ENCODE results near the gene ISG15.
"Not testable (repeated sequence)": the region's sequence is repeated elsewhere in the genome, so short reads cannot be mapped to it uniquely, and the experiment has no call there.

The ISG15 gene

DNA sequence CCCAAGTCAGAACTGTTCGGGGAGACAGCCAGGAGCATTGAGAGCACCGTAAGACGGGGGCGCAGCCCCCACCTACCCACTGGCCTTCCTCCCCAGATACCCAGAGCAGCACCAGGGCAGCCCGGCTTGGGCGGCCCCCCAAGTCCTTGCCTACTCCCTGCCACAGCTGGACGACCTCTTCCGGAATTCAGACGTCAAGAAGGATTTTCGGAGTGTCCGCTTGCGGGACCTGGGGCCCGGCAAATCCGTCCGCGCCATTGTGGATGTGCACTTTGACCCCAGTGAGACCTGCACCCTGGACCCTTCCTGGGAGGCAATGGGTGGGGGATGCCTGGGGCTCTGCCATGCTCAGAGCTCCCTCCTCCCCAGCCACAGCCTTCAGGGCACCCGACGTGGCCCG, 34.1 kb downstream of the ISG15 start:
- no peak for DNase-seq

DNA sequence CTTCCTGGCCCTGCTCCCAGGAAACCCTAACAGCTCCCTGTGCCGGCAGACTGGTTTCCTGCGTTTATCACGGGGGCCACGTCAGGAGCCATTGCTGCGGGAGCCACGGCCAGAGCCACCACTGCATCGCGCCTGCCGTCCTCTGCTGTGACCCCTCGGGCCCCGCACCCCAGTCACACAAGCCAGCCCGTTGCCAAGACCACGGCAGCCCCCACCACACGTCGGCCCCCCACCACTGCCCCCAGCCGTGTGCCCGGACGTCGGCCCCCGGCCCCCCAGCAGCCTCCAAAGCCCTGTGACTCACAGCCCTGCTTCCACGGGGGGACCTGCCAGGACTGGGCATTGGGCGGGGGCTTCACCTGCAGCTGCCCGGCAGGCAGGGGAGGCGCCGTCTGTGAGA, 34.7 kb downstream of the ISG15 start:
- DNase-seq = no peak

DNA sequence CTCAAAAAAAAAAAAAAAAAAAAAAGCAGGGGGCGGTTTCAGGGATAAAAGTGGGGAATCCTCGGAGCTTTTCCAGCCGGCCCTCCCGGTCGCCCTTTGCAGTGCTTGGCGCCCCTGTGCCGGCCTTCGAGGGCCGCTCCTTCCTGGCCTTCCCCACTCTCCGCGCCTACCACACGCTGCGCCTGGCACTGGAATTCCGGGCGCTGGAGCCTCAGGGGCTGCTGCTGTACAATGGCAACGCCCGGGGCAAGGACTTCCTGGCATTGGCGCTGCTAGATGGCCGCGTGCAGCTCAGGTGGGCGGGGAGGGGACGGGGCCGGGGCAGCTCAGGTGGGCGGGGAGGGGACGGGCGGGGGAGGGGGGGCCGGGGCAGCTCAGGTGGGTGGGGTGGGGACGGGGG, 35.5 kb downstream of the ISG15 start:
- DNase-seq = no peak

- DNase-seq = no peak
Measured at GRCh38 chr1:1049318-1050165, 36.2 kb downstream of the ISG15 start.

DNA sequence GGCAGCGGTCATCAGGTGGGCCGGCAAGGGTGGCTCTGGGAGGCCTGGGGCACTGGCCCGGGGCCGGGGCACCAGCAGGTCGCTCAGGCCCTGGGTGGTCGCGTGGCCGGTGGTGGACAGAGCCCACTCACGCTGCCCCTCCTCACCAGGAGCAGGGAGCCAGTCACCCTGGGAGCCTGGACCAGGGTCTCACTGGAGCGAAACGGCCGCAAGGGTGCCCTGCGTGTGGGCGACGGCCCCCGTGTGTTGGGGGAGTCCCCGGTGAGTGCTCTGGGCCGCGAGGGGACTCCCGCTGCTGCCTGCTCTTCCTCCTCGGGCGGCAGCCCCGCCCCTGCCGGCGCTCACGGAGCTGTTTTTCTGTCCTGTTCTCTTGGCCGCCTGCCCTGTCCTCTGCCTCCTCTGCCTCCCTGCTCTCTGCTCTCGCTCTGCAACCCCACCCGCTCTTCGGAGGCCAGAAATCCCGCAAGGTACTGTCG, 37.3 kb downstream of the ISG15 start:
- DNase-seq = no peak

DNA sequence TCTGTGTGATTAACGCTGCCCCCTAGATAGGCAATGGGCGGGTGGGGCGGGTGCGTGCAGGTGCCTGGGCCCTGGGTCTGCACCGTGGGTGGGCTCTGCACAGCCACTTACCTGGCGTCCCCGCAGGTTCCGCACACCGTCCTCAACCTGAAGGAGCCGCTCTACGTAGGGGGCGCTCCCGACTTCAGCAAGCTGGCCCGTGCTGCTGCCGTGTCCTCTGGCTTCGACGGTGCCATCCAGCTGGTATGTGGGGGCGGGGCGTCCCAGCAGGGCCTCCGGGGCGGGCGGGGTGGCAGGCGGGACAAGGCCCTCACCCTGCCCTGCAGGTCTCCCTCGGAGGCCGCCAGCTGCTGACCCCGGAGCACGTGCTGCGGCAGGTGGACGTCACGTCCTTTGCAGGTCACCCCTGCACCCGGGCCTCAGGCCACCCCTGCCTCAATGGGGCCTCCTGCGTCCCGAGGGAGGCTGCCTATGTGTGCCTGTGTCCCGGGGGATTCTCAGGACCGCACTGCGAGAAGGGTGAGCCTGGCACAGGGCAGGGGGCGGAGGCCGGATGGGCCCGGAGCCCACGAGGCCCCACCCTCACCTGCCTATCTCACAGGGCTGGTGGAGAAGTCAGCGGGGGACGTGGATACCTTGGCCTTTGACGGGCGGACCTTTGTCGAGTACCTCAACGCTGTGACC, 38.0 kb downstream of the ISG15 start:
- no peak for DNase-seq

- no peak for DNase-seq
Measured at GRCh38 chr1:1052003-1052840, 38.9 kb downstream of the ISG15 start.

- DNase-seq = no peak
Measured at GRCh38 chr1:1053022-1053421, 39.7 kb downstream of the ISG15 start.

GRCh38 chr1:1053682-1054081, 40.4 kb downstream of the ISG15 start:
- DNase-seq = no peak

DNA sequence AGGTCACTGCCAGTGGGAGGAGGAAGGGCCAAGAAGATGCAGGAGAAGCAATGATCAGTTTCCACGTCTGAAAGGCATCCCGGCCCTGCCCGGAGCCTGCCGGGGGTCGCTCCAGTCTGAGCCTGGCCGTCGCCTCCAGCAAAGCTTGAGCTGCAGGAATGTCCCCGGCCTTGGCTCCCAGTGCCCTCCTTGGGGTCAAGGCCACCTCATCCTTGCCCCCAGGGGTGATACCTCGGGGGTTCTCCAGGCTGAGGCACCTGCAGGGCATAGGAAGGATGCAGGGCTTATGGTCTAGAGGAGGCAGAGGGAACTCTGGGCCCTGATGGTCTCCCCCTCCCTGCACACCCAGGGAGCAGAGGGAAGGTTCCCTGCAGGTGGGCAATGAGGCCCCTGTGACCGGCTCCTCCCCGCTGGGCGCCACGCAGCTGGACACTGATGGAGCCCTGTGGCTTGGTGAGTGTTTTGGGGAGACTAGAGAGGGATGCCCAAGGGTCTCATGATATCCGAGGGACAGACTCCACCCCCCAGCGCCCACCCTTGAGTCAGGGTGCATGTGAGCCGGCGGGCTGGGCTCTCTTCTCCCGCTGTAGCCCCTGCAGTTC, 40.9 kb downstream of the ISG15 start:
- no peak for DNase-seq

DNA sequence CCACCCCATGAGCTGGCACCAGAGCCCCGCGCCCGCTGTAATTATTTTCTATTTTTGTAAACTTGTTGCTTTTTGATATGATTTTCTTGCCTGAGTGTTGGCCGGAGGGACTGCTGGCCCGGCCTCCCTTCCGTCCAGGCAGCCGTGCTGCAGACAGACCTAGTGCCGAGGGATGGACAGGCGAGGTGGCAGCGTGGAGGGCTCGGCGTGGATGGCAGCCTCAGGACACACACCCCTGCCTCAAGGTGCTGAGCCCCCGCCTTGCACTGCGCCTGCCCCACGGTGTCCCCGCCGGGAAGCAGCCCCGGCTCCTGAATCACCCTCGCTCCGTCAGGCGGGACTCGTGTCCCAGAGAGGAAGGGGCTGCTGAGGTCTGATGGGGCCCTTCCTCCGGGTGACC, 41.7 kb downstream of the ISG15 start:
- DNase-seq = no peak

GRCh38 chr1:1055841-1056736, 42.8 kb downstream of the ISG15 start:
- no peak for DNase-seq

DNA sequence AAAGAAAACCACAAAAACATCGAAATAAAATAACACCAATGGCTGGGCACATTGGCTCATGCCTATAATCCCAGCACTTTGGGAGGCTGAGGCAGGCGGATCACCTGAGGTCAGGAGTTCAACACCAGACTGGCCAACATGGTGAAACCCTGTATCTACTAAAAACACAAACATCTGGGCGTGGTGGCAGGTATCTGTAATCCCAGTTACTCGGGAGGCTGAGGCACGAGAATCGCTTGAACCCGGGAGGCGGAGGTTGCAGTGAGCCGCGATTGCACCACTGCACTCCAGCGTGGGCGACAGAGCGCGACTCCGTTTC, 44.4 kb downstream of the ISG15 start:
- not testable (repeated sequence) for DNase-seq

DNA sequence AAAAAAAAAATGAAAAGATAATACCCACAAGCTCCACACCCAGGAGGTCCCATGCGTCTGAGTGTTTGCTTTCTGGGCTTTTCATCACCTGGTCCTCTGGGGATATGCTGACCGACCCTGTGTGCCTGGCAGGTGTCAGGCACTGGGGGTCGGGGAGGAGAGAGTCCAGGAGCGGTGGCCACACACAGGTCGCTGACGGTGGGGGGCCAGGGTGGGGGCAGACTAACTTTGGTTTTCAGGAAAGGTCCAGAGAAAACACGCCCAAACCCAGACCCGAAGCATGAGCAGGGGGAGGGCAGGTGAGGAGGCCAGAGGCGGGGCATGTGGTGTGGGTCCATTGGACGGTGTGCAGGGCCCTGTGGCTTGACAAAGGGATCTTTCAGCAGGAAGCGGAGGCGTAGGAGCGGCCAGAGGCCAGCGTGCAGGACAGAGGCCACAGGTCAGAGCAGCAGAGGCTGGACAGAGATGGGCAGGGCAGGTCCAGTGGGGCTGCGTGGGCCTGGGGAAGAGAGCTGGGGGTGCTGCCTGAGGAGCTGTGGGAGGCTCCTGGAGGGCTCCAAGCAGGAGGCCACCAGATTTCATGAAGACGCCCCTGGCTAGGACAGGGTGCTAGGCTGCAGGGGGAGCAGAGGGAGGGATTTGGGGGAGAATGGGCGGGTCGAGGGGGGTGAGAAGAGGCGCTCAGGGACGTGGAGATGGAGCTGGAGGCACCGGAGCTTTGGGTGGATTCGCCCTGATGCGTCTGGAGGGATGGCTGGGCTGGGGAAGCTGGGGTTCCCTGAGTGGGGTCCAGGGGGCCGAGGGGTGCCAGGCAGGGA, 45.0 kb downstream of the ISG15 start:
- DNase-seq = no peak

DNA sequence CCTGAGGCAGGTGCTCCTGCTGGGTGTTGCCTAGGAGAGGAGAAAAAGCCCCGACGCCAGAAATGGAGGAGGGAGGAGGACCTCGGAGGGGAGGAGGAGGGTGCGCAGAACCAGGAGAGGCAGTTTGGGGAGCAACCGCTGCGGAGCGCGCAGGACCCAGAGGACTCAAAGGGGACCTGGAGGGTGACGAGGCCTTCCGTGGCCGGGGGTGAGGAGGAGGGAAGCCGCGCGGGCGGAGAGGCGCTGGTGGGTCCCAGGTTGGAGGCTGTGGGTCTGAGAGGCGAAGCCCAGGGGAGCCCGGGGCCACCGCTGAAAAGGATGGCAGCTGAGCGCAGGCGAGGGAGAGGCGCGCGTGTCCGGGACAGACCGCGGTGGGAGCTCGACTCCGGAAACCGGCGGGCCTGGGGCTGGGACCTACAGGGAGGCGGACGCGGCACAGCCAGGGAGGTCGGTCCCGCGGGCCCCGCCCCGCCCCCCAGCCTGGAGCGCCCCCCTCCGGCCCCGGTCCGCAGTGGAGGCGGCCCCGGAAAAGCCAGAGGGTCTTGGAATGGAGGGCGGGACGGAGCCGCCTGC, 45.7 kb downstream of the ISG15 start:
- peak; percentile 57 for DNase-seq

GRCh38 chr1:1059494-1060280, 46.4 kb downstream of the ISG15 start:
- DNase-seq = peak; percentile 94

DNA sequence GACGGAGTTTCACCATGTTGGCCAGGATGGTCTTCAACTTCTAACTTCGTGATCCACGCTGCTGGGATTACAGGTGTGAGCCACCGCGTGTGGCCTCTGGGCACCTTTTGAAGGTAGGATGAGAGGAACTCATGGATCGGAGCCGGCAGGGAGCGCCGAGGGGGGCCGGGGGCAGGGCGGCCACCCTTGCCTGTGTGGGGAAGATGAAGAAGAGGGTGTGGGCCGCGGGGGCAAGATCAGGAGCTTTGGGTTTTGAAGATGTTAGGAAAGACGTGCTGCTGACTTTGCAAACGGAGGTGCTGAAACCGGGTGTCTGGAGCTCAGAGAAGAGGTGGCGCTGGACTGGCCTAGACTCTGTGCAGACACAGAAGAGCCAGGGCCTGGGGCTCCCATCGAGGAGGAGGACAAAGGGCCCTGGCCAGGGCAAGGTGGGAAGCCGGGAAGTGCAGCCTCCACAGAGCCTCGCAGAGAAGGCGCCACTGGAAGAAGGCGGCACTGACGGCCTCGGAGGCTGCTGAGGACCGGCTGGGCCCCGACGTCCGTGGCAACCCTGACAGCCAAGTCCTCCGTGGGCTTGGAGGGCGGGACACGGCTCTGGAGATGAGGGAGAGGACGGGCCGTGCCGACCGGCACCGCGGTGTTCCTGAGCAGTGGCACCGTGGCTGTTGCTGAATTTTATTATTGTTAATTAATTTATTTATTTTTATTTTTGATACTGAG, 47.1 kb downstream of the ISG15 start:
- no peak for DNase-seq

GRCh38 chr1:1061682-1062345, 48.5 kb downstream of the ISG15 start:
- DNase-seq = no peak
